HG03045 (cell line): Measurements from ENCODE around the gene GPRC5A.
A peak's percentile ranks its signal among the peaks of the same experiment; 100 is the strongest.

ENCODE experiments used
- ATAC-seq: cut with Tn5 transposase; IDR thresholded peaks from one replicate; pipeline ENCODE4 v1.9.1; 2021; ENCODE audit warnings: mild to moderate bottlenecking, moderate library complexity; ENCODE audit not compliant: unreplicated experiment

The GPRC5A gene

DNA sequence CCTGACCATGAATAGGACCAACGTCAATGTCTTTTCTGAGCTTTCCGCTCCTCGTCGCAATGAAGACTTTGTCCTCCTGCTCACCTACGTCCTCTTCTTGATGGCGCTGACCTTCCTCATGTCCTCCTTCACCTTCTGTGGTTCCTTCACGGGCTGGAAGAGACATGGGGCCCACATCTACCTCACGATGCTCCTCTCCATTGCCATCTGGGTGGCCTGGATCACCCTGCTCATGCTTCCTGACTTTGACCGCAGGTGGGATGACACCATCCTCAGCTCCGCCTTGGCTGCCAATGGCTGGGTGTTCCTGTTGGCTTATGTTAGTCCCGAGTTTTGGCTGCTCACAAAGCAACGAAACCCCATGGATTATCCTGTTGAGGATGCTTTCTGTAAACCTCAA, 17.3 kb downstream of the GPRC5A start:
- ATAC-seq: no peak

GRCh38 chr12:12909228-12909994, 18.0 kb downstream of the GPRC5A start:
- ATAC-seq: no peak

GRCh38 chr12:12909995-12910420, 18.6 kb downstream of the GPRC5A start:
- ATAC-seq: no peak

- ATAC-seq: no peak
Observed at GRCh38 chr12:12912711-12913110, 21.3 kb downstream of the GPRC5A start.

GRCh38 chr12:12915656-12916055, 24.3 kb downstream of the GPRC5A start:
- no peak for ATAC-seq

GRCh38 chr12:12916135-12916944, 25.0 kb downstream of the GPRC5A start:
- peak; percentile 89 for ATAC-seq

GRCh38 chr12:12917517-12917916, 26.2 kb downstream of the GPRC5A start:
- no peak for ATAC-seq

GRCh38 chr12:12918781-12919389, 27.5 kb downstream of the GPRC5A start:
- ATAC-seq: no peak

- no peak for ATAC-seq
Observed at GRCh38 chr12:12919666-12920435, 28.5 kb downstream of the GPRC5A start.

GRCh38 chr12:12922191-12922616, 30.8 kb downstream of the GPRC5A start:
- no peak for ATAC-seq

- ATAC-seq: no peak
Observed at GRCh38 chr12:12922978-12923377, 31.6 kb downstream of the GPRC5A start.

GRCh38 chr12:12924169-12924568, 32.8 kb downstream of the GPRC5A start:
- no peak for ATAC-seq

GRCh38 chr12:12925388-12925787, 34.0 kb downstream of the GPRC5A start:
- no peak for ATAC-seq

DNA sequence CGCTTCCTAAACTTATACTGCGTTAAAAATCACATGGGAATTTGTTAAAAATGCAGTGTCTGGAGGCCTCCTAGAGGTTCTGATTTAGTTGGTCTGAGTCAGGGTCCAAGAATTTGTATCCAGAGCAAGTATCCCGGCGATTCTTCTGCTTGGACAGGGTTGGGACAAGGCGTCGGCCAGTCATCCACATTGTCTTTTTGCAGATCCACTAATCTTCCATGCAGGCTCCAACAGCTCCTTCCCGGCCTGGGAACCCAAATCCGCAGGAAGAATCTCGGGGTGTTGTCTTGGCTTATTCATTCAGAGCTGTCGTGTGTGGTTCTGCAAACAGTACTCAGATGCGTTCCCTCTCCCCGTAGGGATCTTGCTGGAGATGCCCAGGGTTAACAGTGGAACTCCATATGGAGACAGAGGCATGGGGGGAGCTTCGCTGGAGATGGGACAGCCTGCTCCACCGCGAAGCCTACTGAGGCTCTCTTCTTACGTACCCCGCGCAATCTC, 35.3 kb downstream of the GPRC5A start:
- ATAC-seq: no peak

- ATAC-seq: peak; percentile 69
Observed at GRCh38 chr12:12927211-12928079, 36.1 kb downstream of the GPRC5A start.

GRCh38 chr12:12929696-12930095, 38.3 kb downstream of the GPRC5A start:
- no peak for ATAC-seq

DNA sequence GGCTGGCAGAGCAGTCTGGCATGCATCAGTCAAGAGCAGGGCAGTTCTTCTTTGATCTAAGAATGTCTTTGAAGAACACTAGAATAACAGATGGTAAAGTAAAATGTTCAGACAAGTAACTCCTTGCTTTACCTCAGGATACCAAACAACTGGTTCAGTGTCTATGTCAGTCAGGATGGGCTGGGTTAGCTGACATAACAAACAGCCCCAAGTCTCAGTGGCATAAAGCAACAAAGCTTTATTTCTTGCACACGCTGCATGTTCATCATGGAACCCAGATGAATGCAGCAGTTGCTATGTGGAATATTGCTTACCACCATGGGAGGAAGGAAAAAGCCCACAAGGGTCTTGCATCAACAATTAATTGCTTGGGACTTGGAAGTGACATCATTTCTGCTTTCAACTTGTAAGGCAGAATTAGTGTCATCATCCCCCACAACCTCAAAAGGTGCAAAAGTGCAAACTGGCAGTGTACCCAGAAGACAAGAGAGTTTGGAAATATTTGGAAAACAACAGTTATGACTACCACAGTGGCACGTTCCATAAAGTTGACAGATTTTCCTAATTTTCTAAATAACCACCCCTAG, 39.4 kb downstream of the GPRC5A start:
- ATAC-seq: no peak

DNA sequence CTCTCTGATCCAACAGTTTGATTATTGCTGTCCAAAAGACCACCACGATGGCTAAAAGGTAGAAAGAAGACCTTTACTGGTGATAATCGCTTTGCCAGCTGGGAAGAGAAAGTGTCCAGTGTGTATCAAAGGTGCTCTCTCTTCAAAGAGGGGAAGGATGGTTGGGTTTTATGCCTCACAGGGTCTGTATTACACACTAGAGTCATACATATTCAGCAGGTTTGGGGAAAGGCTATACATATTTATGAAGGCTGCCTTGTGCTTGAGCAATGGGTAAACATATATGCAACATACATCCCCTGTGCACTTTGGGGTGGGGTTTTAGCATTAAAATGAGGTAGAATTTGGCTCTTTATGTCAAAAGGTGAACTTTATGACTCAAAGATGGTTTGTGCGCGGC, 42.4 kb downstream of the GPRC5A start:
- ATAC-seq: no peak

GRCh38 chr12:12934556-12934955, 43.2 kb downstream of the GPRC5A start:
- ATAC-seq: no peak
